ENCODE data around the gene TRIM8. TPM values are rescaled to one million over a fixed set of nuclear protein-coding genes. Genes with fewer than 3 reads are reported as not detected.

TRIM8 gene
- total and polyA plus RNA-seq, 9 donors = 48.5 to 120 (median 84.3) TPM

- intact Hi-C loops (cut with DNase I) = loop anchor here in 2 of 4 donors (5.0 to 10.0 kb wide), 2 partner anchors 64 to 66 kb away; partner anchors contain the start of genes ARL3 (in 2 of the 2) and SFXN2 (in 2 of the 2)
- 35 to 41% (median 37%) methylated on average over 12 of the region's 12 CpGs for WGBS, 3 donors
- H3K4me1 ChIP-seq (ENCODE audit: insufficient read depth) = peaks cover 31% of the 10 kb centered on the region
- H3K4me3 ChIP-seq = peak overlapping the region; percentile 16
- no peaks in the 10 kb centered on the region for H3K27me3 ChIP-seq
- H3K36me3 ChIP-seq = no peaks in the 10 kb centered on the region
- H3K9me3 ChIP-seq = no peaks in the 10 kb centered on the region
- H3K27ac ChIP-seq = peak overlapping the region in 1 of 2 donors; percentile 4
- no peak for DNase-seq
- TF ChIP-seq POLR2A (IDR thresholded peaks at IDR 0.05) (no peak), EP300 (IDR thresholded peaks at IDR 0.05) (no peak), CTCF (IDR thresholded peaks at IDR 0.05) (no peak)
These were observed 4.1 kb downstream of the TRIM8 start for GRCh38 chr10:102648269-102648888.

GRCh38 chr10:102648889-102649796 lies 4.9 kb downstream of the TRIM8 start:
- Histone ChIP-seq H3K27me3 (no peaks in the 10 kb centered on the region), H3K4me3 (peak overlapping the region; percentile 25), H3K4me1 (ENCODE audit: insufficient read depth) (peaks cover 31% of the 10 kb centered on the region), H3K9me3 (no peaks in the 10 kb centered on the region), H3K27ac (peak overlapping the region; percentile 31 to 36), H3K36me3 (no peaks in the 10 kb centered on the region)
- WGBS, 3 donors = 34 to 42% (median 40%) methylated on average over 22 to 25 of the region's 25 CpGs
- DNase-seq = no peak
- intact Hi-C loops (cut with DNase I) = loop anchor here in 2 of 4 donors (5.0 to 10.0 kb wide), 2 partner anchors 63 to 66 kb away; partner anchors contain the start of genes ARL3 (in 2 of the 2) and SFXN2 (in 2 of the 2)
- no peak for TF ChIP-seq POLR2A (IDR thresholded peaks at IDR 0.05)
- no peak for TF ChIP-seq EP300 (IDR thresholded peaks at IDR 0.05)
- TF ChIP-seq CTCF (IDR thresholded peaks at IDR 0.05) = no peak

GRCh38 chr10:102649797-102650654 lies 5.7 kb downstream of the TRIM8 start:
- peak overlapping the region; percentile 31 to 36 for H3K27ac ChIP-seq
- no peak for DNase-seq
- WGBS, 3 donors = 62 to 66% (median 64%) methylated on average over 12 of the region's 12 CpGs
- intact Hi-C loops (cut with DNase I) = loop anchor here in 3 of 4 donors (5.0 to 10.0 kb wide), 3 partner anchors 55 to 65 kb away; partner anchors contain the start of genes ARL3 (in 2 of the 3) and SFXN2 (in 2 of the 3)
- no peak for TF ChIP-seq EP300 (IDR thresholded peaks at IDR 0.05)
- no peak for TF ChIP-seq POLR2A (IDR thresholded peaks at IDR 0.05)
- TF ChIP-seq CTCF (IDR thresholded peaks at IDR 0.05) = no peak
- no peaks in the 10 kb centered on the region for H3K9me3 ChIP-seq
- no peaks in the 10 kb centered on the region for H3K27me3 ChIP-seq
- H3K4me1 ChIP-seq (ENCODE audit: insufficient read depth) = peaks cover 35% of the 10 kb centered on the region
- H3K4me3 ChIP-seq = no peak overlapping the region
- H3K36me3 ChIP-seq = no peaks in the 10 kb centered on the region

Measured in ovary (tissue), 9 donors.